ENCODE measurements around the gene ARHGAP29.

DNA sequence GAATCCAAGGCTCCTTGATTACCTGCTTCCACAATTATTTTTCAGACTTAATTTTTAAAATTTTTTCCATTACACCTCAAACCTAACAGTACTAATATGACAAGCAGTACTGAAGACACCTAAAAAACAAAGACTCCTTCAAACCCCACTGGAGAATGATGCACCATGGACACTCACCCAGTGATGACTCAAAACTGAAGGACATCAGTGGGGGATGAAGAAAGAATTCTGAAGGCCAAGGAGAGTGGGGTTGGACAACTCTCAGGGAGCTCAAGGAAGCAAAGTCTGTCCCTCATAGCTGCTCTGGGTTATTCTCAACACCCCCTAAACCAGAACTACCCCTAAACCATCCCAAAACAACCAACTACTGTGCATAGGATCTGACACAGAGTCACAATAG lies 2.4 kb upstream of the ARHGAP29 start:
- TF ChIP-seq, protein P1, sequence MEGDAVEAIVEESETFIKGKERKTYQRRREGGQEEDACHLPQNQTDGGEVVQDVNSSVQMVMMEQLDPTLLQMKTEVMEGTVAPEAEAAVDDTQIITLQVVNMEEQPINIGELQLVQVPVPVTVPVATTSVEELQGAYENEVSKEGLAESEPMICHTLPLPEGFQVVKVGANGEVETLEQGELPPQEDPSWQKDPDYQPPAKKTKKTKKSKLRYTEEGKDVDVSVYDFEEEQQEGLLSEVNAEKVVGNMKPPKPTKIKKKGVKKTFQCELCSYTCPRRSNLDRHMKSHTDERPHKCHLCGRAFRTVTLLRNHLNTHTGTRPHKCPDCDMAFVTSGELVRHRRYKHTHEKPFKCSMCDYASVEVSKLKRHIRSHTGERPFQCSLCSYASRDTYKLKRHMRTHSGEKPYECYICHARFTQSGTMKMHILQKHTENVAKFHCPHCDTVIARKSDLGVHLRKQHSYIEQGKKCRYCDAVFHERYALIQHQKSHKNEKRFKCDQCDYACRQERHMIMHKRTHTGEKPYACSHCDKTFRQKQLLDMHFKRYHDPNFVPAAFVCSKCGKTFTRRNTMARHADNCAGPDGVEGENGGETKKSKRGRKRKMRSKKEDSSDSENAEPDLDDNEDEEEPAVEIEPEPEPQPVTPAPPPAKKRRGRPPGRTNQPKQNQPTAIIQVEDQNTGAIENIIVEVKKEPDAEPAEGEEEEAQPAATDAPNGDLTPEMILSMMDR (IDR thresholded peaks at IDR 0.05; ENCODE audit: poor library complexity) = no peak
- TF ChIP-seq EZH2 (IDR thresholded peaks at IDR 0.05; ENCODE audit: borderline replicate concordance) = no peak
- TF ChIP-seq EZH2phosphoT487 (IDR thresholded peaks at IDR 0.05; ENCODE audit: low read depth, severe bottlenecking, unreplicated experiment) = no peak
